Measurements from ENCODE around the gene COL8A1. TPM values are rescaled to one million over a fixed set of nuclear protein-coding genes. Genes with fewer than 3 reads are reported as not detected.
"Not testable (repeated sequence)": the region's sequence is repeated elsewhere in the genome, so short reads cannot be mapped to it uniquely, and the experiment has no call there.

Gene COL8A1
- 23.1 TPM for total RNA-seq

DNA sequence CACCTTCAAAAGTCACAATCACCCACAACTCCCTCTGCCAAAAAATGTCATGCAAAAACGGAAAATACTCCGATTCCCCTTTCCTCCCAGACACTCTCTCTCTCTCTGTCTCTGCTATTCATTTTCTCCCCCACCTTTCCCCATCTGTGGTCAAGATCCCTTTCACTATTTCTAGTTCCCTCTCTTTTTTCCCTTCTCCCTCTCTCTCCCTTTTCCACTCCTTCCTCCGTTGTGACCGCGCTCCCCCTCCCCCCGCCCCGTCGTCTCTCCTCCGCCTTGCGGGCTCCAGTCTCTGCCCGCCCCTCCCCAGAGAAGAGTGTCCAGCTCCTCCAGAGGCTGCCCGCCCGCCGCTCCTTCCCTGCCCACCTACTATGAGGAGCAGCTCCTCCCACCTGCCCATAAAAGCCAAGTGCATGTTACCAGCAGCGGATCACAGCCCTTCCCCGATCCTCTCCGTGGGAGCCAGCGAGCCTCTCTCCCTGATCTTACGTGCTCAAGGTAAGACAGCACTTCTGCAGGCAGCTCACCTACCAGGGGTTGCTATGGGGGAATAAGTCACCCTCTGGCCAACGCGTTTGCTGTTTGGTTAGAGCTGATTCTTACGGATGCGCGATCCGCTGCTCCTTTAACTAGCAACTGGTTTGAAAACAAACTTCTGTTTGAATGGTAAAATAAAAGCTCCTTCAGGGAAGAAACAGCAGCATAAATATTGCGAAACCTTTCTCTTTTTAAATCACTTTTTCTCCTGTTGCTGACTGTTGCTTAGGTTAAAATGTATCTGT is at the start of gene COL8A1:
COL8A1 (plus strand) TSS at position 428 of the 782 bp plus-strand sequence. CDS start 152,089 bp downstream, outside the sequence.
- intact Hi-C loops (cut with DNase I) = no loop called here
- Histone ChIP-seq H3K27me3 (no peaks in the 10 kb centered on the region), H3K27ac (peak within 1 kb of the TSS; percentile 72), H3K4me3 (peak within 1 kb of the TSS; percentile 49 to 64), H3K36me3 (no peaks in the 10 kb centered on the region), H3K4me1 (peaks cover 23% of the 10 kb centered on the region), H3K9me3 (no peaks in the 10 kb centered on the region)
- TF ChIP-seq POLR2AphosphoS5 (IDR thresholded peaks at IDR 0.05; ENCODE audit: insufficient read depth in 1 of 2, low read depth in 1 of 2) (peak in 1 of 2 donors; percentile 25), POLR2A (IDR thresholded peaks at IDR 0.05) (no peak)
- DNase-seq (ENCODE audit: extremely low spot score in 2 of 2) = no peak

DNA sequence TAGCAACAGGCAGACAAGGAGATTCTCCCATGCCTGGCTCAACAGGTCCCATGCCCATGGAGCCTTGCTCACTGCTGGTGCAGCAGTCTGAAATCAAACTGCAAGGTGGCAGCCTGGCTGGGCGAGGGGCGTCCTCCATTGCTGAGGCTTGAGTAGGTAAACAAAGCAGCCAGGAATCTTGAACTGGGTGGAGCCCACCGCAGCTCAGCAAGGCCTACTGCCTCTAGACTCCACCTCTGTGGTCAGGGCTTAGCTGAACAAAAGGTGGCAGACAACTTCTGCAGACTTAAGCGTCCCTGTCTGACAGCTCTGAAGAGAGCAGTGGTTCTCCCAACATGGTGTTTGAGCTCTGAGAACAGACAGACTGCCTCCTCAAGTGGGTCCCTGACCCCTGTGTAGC is 49.2 kb upstream of the COL8A1 start:
- H3K9me3 ChIP-seq; DNase-seq (ENCODE audit: extremely low spot score in 2 of 2); H3K27me3 ChIP-seq; H3K36me3 ChIP-seq; H3K27ac ChIP-seq; H3K4me3 ChIP-seq; H3K4me1 ChIP-seq; intact Hi-C loops (cut with DNase I): not testable (repeated sequence)

GRCh38 chr3:99599894-99600293 is 38.5 kb upstream of the COL8A1 start:
- Histone ChIP-seq H3K36me3 (no peaks in the 10 kb centered on the region), H3K27me3 (no peaks in the 10 kb centered on the region), H3K4me3 (no peak overlapping the region), H3K9me3 (no peaks in the 10 kb centered on the region), H3K4me1 (no peaks in the 10 kb centered on the region), H3K27ac (no peak overlapping the region)
- no peak for DNase-seq (ENCODE audit: extremely low spot score in 2 of 2)
- no peak for TF ChIP-seq CTCF (IDR thresholded peaks at IDR 0.05)
- TF ChIP-seq POLR2AphosphoS5 (IDR thresholded peaks at IDR 0.05; ENCODE audit: insufficient read depth in 1 of 2, low read depth in 1 of 2) = no peak
- no peak for TF ChIP-seq POLR2A (IDR thresholded peaks at IDR 0.05)
- intact Hi-C loops (cut with DNase I) = no loop called here

DNA sequence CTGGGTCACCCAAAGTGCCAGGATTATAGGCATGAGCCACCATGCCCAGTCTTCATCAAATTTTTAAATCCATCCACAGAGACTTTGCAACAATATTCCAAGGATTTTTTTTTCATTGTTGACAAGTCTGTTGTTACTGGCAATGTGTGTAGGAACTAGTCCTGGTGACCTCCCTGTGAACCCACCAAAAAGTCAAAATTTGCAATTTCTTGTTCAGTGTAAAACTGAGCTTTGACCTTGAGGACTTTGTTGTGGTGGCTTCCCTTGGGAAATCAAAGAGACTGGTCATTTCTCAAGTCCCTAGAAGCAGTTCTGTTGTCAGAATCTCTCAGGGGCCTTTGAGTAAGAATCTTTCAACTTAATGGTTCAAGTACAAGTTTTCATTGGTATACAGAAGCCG is 36.9 kb upstream of the COL8A1 start:
- Histone ChIP-seq H3K36me3 (no peaks in the 10 kb centered on the region), H3K4me3 (no peak overlapping the region), H3K27me3 (no peaks in the 10 kb centered on the region), H3K4me1 (no peaks in the 10 kb centered on the region), H3K27ac (no peak overlapping the region), H3K9me3 (no peaks in the 10 kb centered on the region)
- no peak for TF ChIP-seq POLR2A (IDR thresholded peaks at IDR 0.05)
- no peak for TF ChIP-seq POLR2AphosphoS5 (IDR thresholded peaks at IDR 0.05; ENCODE audit: insufficient read depth in 1 of 2, low read depth in 1 of 2)
- no peak for TF ChIP-seq CTCF (IDR thresholded peaks at IDR 0.05)
- no peak for DNase-seq (ENCODE audit: extremely low spot score in 2 of 2)
- intact Hi-C loops (cut with DNase I) = no loop called here

GRCh38 chr3:99602183-99602582 is 36.2 kb upstream of the COL8A1 start:
- H3K4me3 ChIP-seq = no peak overlapping the region
- H3K27ac ChIP-seq = no peak overlapping the region
- H3K9me3 ChIP-seq = no peaks in the 10 kb centered on the region
- intact Hi-C loops (cut with DNase I) = no loop called here
- no peaks in the 10 kb centered on the region for H3K4me1 ChIP-seq
- no peak for TF ChIP-seq CTCF (IDR thresholded peaks at IDR 0.05)
- no peak for TF ChIP-seq POLR2A (IDR thresholded peaks at IDR 0.05)
- no peak for TF ChIP-seq POLR2AphosphoS5 (IDR thresholded peaks at IDR 0.05; ENCODE audit: insufficient read depth in 1 of 2, low read depth in 1 of 2)
- DNase-seq (ENCODE audit: extremely low spot score in 2 of 2) = no peak
- no peaks in the 10 kb centered on the region for H3K27me3 ChIP-seq
- H3K36me3 ChIP-seq = no peaks in the 10 kb centered on the region

- H3K36me3 ChIP-seq = no peaks in the 10 kb centered on the region
- TF ChIP-seq POLR2AphosphoS5 (IDR thresholded peaks at IDR 0.05; ENCODE audit: insufficient read depth in 1 of 2, low read depth in 1 of 2) = no peak
- TF ChIP-seq POLR2A (IDR thresholded peaks at IDR 0.05) = no peak
- no peak for TF ChIP-seq CTCF (IDR thresholded peaks at IDR 0.05)
- H3K4me1 ChIP-seq = no peaks in the 10 kb centered on the region
- H3K27ac ChIP-seq = no peak overlapping the region
- no peaks in the 10 kb centered on the region for H3K27me3 ChIP-seq
- intact Hi-C loops (cut with DNase I) = no loop called here
- H3K9me3 ChIP-seq = no peaks in the 10 kb centered on the region
- no peak for DNase-seq (ENCODE audit: extremely low spot score in 2 of 2)
- H3K4me3 ChIP-seq = no peak overlapping the region
Measured at GRCh38 chr3:99607151-99607550, 31.2 kb upstream of the COL8A1 start.

Measured in vagina (tissue), 2 donors.